Measurements from ENCODE around the gene CFDP1. TPM values are rescaled to one million over a fixed set of nuclear protein-coding genes. Genes with fewer than 3 reads are reported as not detected.
A peak's percentile ranks its signal among the peaks of the same experiment; 100 is the strongest.

Gene CFDP1
- polyA plus RNA-seq, 12 donors: 69.9 to 127 (median 91.3) TPM; not detected in 1

DNA sequence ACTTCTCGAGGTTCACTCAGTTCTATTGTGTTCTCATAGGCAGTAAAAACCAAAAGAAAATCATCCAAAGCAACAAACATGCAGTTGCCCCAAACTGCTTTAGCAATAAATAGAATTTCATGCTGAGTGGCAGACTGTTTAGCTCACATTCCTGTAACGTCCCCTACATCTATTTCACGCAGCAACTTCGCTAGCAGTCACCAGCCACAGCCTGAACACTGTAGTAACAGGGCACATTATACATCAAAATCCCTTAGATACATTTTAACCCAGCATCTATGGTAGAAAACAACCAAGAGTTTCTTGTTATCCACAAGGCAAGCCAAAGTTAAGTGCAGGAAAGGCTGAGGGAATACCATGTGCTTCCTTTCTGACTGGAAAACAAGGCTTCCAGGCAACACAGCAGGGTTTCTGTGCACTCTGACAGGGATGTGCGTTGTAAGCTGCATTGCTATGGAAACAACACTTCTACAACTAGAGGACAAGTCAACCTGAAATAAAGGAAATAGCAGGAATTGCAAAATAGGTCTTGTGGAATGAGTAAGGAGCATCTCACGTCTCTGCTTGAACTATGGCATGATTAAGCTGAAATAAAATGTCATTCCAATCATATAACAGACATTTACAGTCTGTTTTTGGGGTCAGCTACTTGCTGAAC is 55.4 kb downstream of the CFDP1 start:
- DNase-seq: peak; percentile 12

DNA sequence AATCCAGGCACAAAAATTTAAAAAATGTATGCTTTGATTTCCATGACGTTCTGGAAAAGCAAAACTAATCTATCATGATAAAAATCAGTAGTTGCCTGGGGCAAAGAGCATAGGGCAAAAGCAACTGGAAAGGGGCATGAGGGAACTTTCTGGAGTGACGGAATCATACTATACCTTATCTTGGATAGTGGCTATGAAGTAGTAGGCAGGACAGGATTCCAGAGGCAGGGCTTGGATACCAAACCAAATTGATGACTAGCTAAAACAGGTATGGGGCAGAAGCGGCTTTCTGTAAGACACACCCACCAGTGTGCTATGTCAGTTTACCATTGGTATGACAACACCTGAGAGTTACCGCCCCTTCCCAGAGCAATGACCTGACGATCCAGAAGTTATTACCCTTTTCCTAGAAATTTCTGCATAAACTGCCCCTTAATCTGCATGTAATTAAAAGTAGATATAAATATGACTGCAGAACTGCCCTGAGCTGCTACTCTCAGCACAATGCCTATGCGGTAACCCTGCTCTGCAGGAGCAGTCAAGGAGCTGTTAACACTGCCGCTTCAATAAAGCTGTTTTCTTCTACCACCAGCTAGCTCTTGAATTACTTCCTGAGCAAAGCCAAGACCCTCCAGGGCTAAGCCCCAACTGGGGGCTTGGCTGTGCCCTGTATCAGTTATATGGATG is 56.7 kb downstream of the CFDP1 start:
- no peak for DNase-seq

DNA sequence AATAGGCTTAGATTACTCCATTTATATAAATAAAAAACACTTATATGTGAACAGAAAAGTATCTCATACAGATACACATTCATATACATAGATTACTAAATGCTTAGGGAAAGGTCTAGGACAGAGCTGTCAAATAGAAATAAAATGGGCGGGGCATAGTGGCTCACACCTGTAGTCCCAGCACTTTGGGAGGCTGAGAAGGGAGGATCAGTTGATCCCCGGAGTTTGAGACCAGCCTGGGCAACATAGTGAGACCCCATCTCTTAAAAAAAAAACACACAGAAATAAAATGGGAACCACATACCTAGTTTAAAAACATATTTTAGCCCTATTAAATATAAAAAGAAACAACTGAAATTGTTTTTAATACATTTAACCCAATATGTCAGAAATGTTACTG is 58.9 kb downstream of the CFDP1 start:
- no peak for DNase-seq

DNA sequence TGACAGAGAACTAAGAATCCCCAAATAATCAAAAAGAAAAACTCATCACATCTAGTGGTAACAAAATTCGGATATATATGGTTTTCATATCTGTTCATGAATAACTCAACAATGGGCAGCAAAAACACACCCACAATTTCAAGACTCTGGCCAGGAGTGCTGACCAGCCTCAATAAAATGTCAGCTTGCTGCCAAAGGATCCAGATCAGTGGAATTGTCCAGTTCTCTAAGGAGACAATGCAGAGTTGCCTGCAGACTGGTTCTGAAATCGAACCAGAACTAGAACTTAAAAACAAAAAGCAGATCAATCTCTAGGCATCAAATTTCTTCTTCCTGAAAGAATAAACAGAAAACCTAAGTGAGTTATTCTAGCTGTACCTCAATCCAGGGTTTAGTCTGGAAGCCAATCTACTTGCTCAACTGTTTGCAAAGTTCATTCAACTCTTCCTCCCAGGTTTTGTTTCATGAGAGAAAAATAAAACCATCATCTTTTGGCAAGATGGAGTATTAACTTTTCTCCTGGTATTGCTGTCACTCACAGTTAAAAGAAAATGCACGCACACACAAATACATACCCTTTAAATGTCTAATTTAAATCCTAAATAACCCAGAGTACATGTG is 61.0 kb downstream of the CFDP1 start:
- DNase-seq: no peak

DNA sequence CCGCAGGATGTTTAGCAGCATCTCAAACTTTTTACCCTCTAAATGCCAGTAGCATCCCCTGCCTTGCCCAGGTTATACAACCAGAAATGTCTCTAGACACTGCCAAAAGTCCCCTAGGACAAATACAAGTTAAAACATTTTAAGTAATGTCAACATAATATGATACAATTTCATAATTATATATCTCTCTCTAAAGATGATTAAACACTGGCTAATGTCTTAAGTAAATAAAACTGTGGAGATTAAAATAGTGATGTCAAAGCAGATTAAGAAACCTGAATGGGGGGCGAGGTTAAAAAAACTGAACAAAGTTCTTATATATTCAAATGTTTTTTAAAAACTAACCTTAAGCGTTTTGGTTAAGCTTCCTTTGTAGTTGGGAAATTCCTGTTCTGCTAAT is 62.1 kb downstream of the CFDP1 start:
- no peak for DNase-seq

DNA sequence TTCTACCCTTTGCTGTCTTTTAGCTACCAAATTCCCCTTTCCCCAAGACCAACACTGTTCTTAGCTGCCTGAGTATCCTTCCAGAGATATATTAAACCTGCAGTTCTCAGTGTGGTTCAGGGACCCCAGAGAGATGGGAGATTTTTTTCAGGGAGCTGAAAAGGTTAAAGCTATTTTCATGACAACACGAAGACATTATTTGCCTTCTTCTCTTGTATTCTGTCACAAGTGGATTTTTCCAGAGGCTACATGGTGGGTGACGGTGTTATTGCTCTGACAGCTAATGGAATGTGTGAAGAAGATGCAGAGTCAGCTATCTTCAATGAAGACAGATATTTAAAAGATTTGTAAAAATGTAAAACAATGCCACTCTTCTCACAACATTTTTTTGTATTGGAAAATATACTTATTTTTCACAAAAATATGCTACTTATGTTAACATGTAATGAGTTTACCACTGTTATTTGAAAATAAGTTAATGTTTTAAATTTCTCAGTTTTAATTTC is 69.0 kb downstream of the CFDP1 start:
- DNase-seq: no peak

DNA sequence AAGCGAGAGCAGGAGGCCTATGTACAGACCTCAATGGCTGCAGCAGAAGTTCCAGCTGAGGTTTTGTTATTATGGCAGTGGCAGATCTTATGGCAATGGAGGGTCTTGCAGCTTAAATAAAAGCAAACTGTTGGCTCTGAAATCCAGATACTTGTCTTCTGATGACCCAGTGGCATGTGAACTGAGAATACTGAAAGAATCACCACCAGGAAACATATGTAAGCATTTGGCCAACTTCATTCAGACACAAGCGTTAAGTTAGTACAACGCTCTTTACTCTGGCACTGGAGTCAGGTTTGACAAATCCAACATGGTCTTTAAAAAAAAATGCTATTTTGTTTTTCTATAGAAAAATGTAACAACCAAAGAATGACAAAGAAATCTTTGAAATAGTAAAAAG is 70.5 kb downstream of the CFDP1 start:
- no peak for DNase-seq

DNA sequence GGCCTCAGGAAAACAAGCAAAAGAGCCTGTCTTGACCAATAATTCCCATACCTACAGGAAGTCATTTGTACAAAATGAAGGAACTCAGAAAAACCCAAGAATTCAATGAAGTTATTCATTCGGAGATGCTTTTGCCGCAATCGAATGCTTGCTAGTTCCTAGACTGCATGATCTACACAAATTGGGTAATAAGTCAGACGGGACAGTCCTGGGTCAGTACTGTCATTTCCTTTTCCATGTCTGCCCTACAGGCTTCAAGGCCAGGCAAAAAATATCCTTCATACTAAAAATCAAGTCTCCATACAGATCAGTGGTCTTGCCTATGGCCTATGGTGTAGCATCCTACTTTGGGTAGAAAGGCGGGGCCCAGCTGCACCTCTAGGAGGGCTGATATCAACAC is 71.4 kb downstream of the CFDP1 start:
- no peak for DNase-seq

DNA sequence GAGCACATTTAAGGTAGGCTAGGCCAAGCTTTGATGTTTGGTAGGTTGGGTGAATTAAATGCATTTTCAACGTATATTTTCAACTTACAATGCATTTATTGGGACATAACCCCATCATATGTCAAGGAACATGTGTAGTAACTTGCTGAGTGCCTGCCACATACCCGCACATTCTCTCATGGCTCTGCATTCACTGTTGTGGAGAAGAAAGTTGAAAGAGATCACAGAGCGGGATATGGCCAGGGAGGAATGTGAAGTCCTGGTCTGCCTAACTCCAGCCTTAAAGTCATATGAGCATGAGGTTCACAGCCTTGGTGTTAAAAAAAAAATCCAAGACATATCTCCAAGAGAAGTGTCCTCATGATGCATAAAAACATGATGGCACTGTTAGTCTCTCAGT is 79.1 kb downstream of the CFDP1 start:
- DNase-seq: no peak

DNA sequence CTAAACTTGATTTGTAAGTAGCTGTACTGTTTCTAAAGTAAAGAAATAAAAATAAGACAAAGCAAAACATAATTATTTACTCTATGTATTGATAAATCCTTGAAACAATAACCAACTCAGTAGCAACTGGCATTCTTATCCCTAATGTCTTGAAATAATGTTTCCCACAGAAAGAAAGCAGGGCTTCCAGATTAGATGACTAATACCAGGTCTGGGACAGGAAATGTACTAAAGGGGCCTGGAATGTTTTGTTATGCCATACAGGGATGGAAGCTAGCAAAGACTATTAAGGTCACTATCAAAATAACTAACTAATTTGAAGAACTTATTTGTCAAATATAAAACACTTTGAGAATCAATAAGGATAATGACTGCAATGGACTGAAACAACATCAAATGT is 82.1 kb downstream of the CFDP1 start:
- no peak for DNase-seq

DNA sequence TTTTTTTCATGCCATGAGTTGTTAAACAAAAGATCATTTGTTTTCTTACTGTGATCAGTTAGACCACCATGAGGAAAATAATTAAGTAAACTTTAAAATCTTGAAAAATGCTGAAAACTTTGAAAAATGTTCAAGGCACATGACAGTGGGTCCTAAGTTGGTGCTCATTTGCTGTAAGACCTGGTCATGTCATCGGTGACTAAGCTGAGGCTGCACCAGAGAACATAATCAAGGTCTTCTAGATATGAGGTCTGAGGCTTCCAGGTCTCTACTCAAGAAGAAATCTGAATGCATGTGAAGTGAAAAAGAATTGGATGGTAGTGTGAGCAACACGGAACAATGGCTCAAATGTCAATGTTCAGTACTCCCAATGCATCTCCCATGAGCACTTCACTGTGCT is 87.6 kb downstream of the CFDP1 start:
- no peak for DNase-seq

DNA sequence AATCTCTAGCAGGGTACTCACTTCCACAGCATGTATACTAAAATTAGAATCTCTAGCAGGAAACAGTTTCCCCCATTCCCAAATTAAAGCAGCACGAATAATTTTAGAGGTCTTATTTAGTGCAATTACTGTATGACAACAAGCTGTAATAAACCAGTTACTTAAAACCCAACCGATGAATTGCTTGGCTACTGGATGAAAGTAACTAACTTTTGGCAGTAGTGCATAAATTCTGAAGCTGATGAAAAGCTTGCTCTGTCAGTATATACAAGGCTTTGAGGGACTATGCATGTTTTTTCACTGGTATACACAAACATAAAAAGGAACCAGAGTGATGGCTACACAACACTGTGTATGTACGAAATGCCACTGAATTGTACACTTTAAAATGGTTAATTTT is 89.4 kb downstream of the CFDP1 start:
- DNase-seq: no peak

DNA sequence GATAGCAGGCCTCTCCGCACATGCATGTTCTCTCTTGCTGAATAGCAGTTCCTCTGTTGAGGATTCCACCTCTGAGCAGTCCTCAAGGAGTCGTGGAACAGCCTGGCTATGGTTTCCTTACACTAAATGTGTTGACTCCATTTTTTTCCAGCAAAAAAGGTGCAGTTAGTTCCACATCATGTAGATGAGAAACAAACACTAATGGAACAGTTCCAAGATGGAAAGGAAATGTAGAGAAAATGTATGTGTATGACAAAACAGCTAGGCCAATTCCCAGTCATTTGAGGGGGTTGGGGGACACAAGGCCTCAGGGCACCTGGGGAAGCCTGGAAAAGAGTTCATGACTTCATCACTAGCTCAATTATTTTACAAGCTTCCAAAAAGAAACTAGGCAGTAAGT is 90.0 kb downstream of the CFDP1 start:
- DNase-seq: no peak

DNA sequence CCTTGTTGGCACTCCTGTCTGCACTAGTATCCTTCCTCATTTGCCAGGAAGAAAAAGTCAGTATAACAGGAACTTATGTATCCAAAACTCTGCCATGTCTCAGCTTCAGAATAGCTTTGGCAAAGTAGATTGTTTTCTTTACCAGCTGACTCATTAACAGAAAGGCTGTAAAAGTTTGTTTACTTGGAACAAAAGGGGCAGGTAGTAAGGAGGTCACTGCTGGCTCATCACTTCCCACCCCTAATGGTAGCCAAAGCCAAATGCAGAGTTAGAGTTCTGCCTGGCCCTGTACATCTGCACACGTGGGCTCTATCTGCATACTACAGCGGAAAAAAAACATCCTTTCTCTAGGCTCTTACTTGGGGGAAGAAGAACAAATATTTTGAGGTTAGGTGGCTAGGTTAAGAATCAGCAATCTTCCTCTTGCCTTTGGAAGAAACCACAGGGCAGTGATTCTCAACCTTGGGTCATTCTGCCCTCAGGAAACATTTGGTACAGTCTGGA is 90.9 kb downstream of the CFDP1 start:
- no peak for DNase-seq

DNA sequence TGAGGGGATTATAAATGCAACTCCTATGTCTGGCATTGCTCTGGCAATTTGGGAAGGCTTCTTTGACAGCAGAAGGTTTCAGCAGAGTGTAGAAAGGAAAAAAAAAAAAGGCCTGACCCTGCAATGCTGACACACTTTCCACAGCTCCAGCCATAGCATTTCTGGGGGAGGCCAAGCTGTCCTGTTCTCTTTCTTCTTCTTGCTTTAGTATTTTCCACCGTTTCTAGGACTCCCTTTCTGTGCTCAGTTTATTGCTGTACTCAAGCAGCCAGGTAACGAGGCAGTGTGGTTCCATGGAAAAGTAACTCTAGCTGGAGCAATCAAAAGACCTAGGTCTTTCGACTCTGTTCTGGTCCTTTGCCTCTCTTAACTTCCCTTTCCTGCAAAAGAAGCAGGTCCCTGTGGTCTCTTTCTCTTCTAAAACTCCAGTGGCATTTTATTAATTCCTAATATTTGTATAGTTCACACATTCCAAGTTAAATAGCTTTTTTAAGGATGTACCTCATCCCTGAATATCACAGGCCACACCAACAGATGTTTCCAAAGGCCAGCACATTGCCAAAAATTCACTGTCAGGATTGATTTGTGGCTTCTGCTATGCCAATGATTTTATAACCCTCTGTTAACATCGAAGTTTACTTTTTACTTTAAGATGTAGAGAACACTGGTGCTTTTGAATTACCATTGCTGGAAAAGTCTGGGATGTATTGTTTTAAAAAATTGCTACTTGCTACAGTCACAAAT is 91.6 kb downstream of the CFDP1 start:
- no peak for DNase-seq

DNA sequence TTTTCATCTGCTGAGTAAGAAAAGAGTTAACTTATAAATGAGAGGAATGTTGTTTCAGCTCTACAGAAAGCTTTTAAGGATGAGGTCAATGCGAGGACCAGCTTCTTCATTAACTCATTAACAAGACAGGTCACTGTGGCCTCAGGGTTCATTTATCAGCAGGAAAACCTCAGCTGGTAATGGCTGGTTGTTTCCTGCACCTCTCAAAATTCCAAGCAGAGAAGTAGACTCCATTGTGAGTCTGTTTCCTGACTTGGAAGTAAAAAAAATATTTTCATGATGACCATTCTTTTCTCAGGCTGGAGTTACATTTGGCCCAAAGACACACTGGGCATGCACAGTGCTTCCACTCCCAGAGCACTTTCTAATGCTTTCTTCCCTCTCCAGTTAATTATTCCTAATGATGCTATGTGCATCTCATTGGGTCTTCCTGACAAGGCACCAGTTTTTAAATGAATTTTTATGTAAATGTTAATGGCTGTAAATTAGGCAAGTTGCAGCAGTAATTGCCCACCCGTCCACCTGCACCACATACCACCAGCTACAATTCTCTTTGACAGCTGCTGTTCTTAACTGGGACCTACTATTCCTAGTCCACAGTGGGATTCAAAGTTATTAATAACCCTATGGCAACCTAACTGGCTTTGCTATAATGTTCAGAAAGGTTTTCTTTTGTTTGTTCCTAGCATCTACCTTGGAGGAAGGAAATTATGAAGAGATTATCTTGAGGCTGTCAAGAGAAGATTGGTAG is 92.4 kb downstream of the CFDP1 start:
- DNase-seq: no peak

DNA sequence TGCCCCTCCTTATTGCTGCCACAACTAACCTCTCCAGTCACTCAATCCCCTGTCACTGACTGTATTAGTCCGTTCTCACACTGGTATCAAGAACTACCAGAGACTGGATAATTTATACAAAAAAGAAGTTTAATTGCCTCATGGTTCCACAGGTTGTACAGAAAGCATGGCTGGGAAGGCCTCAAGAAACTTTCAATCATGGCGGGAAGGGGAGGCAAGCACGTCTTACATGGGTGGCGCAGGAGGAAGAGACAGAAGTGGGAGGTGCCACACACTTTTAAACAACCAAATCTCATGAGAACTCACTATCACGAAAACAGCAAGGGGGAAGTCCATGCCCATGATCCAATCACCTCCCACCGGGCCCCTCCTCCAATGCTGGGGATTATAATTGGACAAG is 95.9 kb downstream of the CFDP1 start:
- no peak for DNase-seq

DNA sequence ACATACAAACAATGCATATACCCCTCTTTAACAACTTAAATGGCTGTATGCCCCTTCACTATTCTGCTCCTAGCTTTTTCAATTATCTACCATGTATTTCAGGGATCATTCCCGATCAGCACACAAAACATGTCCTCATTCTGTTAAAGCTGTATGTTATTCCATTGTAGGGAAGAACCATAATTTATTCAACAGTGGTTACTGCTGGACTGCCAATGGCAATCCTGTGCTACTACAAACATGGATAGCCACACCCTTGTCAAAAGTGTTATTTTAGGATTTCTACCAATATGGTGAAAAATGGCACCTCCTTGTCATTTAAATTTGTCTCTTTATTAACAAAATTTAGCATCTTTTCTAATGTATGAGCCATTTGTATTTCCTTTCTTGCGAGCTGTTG is 96.8 kb downstream of the CFDP1 start:
- DNase-seq: no peak

DNA sequence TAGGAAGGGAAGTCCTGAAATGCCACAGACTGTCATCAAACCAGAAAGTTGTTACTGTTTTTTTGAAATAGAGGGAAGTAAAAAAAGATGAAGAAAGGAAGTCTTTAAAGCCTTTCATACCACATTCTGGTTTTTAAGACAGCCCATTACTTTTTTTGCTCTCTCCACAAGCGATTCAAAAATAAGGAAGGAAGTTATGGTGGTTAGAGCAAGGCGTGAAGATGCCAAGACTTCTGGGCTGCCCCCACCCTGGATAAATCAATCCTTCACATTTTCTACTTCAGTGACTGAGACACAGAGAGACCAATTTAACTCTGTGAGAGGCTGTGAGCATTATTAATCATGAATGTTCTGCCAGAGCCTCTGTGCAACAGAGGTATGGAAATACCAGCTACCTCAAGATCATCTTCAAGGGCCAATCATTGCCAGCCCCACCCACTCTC is 99.6 kb downstream of the CFDP1 start:
- DNase-seq: no peak

DNA sequence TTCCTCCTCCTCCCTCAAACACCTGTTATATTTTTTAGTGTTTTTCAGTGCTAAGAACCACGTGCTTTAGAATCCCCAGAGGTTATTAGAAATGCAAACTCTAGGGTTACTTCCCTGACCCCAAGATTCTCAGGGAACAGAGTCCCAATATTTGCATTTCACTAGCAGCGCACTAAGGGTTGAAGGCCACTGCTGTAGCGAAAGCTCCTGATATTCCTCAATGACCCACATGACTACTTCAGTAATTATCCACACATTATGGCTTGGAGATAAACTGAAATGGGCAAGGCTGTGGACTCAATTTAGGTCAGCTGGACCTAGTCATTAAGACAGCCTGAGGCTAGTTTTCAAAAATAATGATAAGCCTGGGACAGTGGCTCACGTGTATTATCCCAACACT is 103.4 kb downstream of the CFDP1 start:
- DNase-seq: no peak

DNA sequence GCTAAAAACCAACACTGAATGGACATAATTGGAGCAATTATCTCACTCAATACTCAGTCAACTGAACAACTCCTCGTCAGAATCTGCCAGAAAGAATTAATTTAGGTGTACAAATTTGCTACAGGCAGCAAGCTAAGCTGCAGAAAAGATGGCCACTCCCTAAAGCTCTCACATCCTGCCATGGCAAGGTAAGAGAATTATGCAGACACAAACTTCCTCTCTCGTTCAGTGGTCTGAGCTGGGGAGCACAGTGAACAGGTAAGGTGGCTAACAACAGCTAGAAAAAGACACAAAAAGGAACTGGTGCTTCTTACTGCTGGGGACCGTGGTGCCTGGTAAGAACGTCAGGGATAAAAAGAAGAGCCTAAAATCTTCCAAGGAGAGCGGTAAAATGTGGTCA is 107.0 kb downstream of the CFDP1 start:
- no peak for DNase-seq

DNA sequence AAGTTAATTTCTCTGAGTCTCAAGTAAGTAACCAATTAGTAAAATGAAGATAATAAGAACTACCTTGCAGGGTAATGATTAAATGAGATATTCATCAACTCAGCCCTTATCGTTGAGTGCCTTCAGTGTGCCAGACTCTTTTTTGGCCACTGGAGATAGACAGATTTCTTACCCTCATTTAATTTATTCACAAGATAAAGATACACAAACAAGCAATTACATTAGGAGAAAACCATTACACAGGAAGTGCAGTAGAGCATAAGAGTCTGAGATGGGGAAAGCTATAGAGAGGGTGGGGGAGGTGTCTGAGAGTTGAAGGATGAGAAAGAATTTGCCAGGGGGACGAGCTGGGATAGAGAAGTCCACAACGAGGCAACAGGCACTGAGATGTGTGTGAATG is 109.4 kb downstream of the CFDP1 start:
- no peak for DNase-seq

Data from muscle of arm (tissue), 12 donors.